ENCODE measurements around the gene COX4I1. TPM values are rescaled to one million over a fixed set of nuclear protein-coding genes. Genes with fewer than 3 reads are reported as not detected.
A peak's percentile ranks its signal among the peaks of the same experiment; 100 is the strongest.

The COX4I1 gene
- total and polyA plus RNA-seq, 9 of the 15 experiments (the other 6 are each of a cell fraction or from before 2014, with no cell fraction given): 651 to 2,356 (median 1,032) TPM

DNA sequence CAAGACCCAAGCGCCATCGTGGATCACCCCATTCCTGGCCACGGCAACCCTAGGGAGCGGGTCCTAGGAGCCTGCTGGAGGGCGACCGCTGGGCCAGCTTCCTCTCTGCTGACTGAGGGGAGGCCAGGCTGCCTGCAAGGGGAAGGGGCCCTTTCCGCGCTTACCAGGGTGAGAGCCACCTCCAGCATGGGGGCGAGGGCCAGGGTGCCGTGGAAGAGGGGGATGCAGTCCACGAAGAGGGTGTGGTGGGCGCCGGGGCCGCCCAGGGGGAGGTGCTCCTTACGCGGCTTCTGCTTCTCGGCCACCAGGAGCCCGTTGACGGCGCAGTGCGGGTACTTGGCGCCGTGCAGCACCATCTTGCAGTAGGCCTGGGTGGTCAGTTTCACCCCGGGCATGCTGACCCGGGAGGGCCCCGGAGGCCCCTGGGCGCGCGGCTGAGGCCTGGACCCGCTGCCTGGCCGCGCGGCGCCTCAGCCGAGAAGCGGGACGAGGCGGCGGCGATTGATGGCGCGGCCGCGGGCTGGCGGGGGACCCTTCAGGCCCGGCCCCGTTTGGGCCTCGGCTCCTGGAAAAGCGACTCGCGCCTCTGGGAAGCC, 496 bp upstream of the COX4I1 start (continued):
- TF ChIP-seq, protein P1, sequence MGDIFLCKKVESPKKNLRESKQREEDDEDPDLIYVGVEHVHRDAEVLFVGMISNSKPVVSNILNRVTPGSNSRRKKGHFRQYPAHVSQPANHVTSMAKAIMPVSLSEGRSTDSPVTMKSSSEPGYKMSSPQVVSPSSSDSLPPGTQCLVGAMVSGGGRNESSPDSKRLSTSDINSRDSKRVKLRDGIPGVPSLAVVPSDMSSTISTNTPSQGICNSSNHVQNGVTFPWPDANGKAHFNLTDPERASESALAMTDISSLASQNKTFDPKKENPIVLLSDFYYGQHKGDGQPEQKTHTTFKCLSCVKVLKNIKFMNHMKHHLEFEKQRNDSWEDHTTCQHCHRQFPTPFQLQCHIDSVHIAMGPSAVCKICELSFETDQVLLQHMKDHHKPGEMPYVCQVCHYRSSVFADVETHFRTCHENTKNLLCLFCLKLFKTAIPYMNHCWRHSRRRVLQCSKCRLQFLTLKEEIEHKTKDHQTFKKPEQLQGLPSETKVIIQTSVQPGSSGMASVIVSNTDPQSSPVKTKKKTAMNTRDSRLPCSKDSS (IDR thresholded peaks at IDR 0.05; ENCODE audit: low read depth, partially characterized antibody): no peak
- TF ChIP-seq KAT7 (CRISPR knock-in tag; IDR thresholded peaks at IDR 0.05; ENCODE audit: borderline replicate concordance) (no peak), NR2F6 (CRISPR knock-in tag; IDR thresholded peaks at IDR 0.05) (no peak), ZNF717 (CRISPR knock-in tag; IDR thresholded peaks at IDR 0.05) (no peak), ZNF197 (CRISPR knock-in tag; IDR thresholded peaks at IDR 0.05; ENCODE audit: low read depth) (no peak), ZEB2 (IDR thresholded peaks at IDR 0.05) (no peak), RBM14 (IDR thresholded peaks at IDR 0.05; ENCODE audit: borderline replicate concordance, insufficient read depth, low read depth, low read length) (no peak), FOXK2 (conservative IDR thresholded peaks at IDR 0.05 in 1 of 2, IDR thresholded peaks at IDR 0.05 in 1 of 2; ENCODE audit: low read depth in 2 of 2) (no peak), NELFE (IDR thresholded peaks at IDR 0.05; ENCODE audit: insufficient read depth, insufficient read length) (no peak), RBM17 (IDR thresholded peaks at IDR 0.05; ENCODE audit: borderline replicate concordance, low read depth, low read length) (no peak), FOXA3 (CRISPR knock-in tag; conservative IDR thresholded peaks at IDR 0.05 in 1 of 2, IDR thresholded peaks at IDR 0.05 in 1 of 2) (0 out of 4 replicates have a peak, but pooled peaks of 1 of the 2 experiments have one; percentile 28), SMAD1 (IDR thresholded peaks at IDR 0.05; ENCODE audit: low read depth, low read length, partially characterized antibody) (peak; percentile 28), ZBTB7A (IDR thresholded peaks at IDR 0.05; ENCODE audit: borderline replicate concordance, control insufficient read depth, low read depth, low read length) (peak; percentile 54; the same call in 1 of the 2 replicates), MED1 (CRISPR knock-in tag; IDR thresholded peaks at IDR 0.05; ENCODE audit: borderline replicate concordance) (no peak), KLF10 (CRISPR knock-in tag; IDR thresholded peaks at IDR 0.05) (no peak), GTF2A2 (tag; IDR thresholded peaks at IDR 0.05) (no peak), HOXB6 (CRISPR knock-in tag; IDR thresholded peaks at IDR 0.05; ENCODE audit: borderline replicate concordance) (no peak), CBX8 (IDR thresholded peaks at IDR 0.05; ENCODE audit: borderline replicate concordance, extremely low read depth, low read depth, low read length, poor library complexity, severe bottlenecking) (no peak), E4F1 (CRISPR knock-in tag; IDR thresholded peaks at IDR 0.05; ENCODE audit: borderline replicate concordance) (no peak), CHD1 (IDR thresholded peaks at IDR 0.05; ENCODE audit: low read length) (no peak), ZNF12 (CRISPR knock-in tag; IDR thresholded peaks at IDR 0.05) (no peak)
- TF ChIP-seq, protein P2, sequence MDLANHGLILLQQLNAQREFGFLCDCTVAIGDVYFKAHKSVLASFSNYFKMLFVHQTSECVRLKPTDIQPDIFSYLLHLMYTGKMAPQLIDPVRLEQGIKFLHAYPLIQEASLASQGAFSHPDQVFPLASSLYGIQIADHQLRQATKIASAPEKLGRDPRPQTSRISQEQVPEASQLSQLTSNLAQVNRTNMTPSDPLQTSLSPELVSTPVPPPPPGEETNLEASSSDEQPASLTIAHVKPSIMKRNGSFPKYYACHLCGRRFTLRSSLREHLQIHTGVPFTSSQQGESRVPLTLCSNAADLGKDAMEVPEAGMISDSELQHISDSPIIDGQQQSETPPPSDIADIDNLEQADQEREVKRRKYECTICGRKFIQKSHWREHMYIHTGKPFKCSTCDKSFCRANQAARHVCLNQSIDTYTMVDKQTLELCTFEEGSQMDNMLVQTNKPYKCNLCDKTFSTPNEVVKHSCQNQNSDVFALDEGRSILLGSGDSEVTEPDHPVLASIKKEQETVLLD (IDR thresholded peaks at IDR 0.05): no peak
